HepG2 (cell line): ENCODE measurements around the gene HOXA6. TPM values are rescaled to one million over a fixed set of nuclear protein-coding genes. Genes with fewer than 3 reads are reported as not detected.

Experiments used
- AKAP8 ChIP-seq: sonication (generic); formaldehyde crosslinking; IDR thresholded peaks from 2 replicates; pipeline ENCODE4 v1.5.1; 2020; ENCODE audit warnings: mild to moderate bottlenecking, missing genetic modification reagents
- CBX1 ChIP-seq: IDR thresholded peaks from one replicate; pipeline ENCODE4 v1.6.1; 2016; ENCODE audit warnings: antibody characterized with exemption, low read depth
- KDM2A ChIP-seq: sonication (generic); formaldehyde crosslinking; IDR thresholded peaks from 2 replicates; pipeline ENCODE4 v1.4.0; 2020; ENCODE audit warnings: low read depth, missing genetic modification reagents, borderline replicate concordance
- NCOA5 ChIP-seq: sonication (generic); formaldehyde crosslinking; IDR thresholded peaks from 2 replicates; pipeline ENCODE4 v1.4.0; 2020; ENCODE audit warnings: missing genetic modification reagents
- RBM39 ChIP-seq: fragments of 200-400 bp; formaldehyde crosslinking; IDR thresholded peaks from one replicate; pipeline ENCODE4 v1.6.1; 2018; ENCODE audit warnings: antibody characterized with exemption, mild to moderate bottlenecking, low read depth, low read length; ENCODE audit not compliant: poor library complexity, severe bottlenecking
- ZFYVE20 ChIP-seq: sonication (generic); formaldehyde crosslinking; IDR thresholded peaks from 2 replicates; pipeline ENCODE4 v1.8.0; 2023; ENCODE audit warnings: low read depth, mild to moderate bottlenecking, moderate library complexity, missing genetic modification reagents, borderline replicate concordance
- ZNF670 ChIP-seq: sonication (generic); formaldehyde crosslinking; IDR thresholded peaks from 2 replicates; pipeline ENCODE4 v1.8.0; 2022; ENCODE audit warnings: mild to moderate bottlenecking, missing genetic modification reagents, borderline replicate concordance
- ZNF773 ChIP-seq: sonication (generic); formaldehyde crosslinking; IDR thresholded peaks from 2 replicates; pipeline ENCODE4 v1.4.0; 2020; ENCODE audit warnings: missing genetic modification reagents, borderline replicate concordance
- polyA plus RNA-seq, 8 experiments: library from polyadenylated mRNA; depleted of rRNA in 3 of 8; stranded (reverse) in 7 of 8; unstranded in 1 of 8; fragments of >200 nt; fragmentation: Illumina TruSeq in 4 of 8; extraction: Trizol in 4 of 8; gene quantifications; 2 replicates each; pipeline versions ENCODE4 v1.2.1 to v1.2.3, GENCODE V29; 2011 to 2016; ENCODE audit warnings: low read depth in 4 of 8, missing spikeins in 1 of 8, mixed read lengths in 1 of 8; ENCODE audit not compliant: insufficient read depth in 1 of 8
- total RNA-seq, 5 experiments: library from RNA; depleted of rRNA; stranded (reverse); fragments of >200 nt; fragmentation: Illumina TruSeq; extraction: Trizol; gene quantifications; 2 replicates each; pipeline ENCODE4 v1.2.3, GENCODE V29; 2016; ENCODE audit warnings: low read depth in 1 of 5
- TF ChIP-seq, protein P1 (sequence below): sonication (generic); formaldehyde crosslinking; IDR thresholded peaks from 2 replicates; pipeline ENCODE4 v1.4.0; 2020; ENCODE audit warnings: mild to moderate bottlenecking, missing genetic modification reagents
- TF ChIP-seq, protein P2 (sequence below): sonication (generic); formaldehyde crosslinking; conservative IDR thresholded peaks from 2 replicates; pipeline ENCODE4 v1.8.1; 2023; ENCODE audit warnings: missing genetic modification reagents
- TF ChIP-seq, protein P3 (sequence below): sonication (generic); formaldehyde crosslinking; IDR thresholded peaks from 2 replicates; pipeline ENCODE4 v1.4.0; 2020; ENCODE audit warnings: low read depth, mild to moderate bottlenecking, missing genetic modification reagents
- TF ChIP-seq, protein P4 (sequence below): sonication (generic); formaldehyde crosslinking; IDR thresholded peaks from 2 replicates; pipeline ENCODE4 v1.4.0; 2020; ENCODE audit warnings: missing genetic modification reagents

HOXA6 gene
- total and polyA plus RNA-seq, 2 of the 13 experiments (the other 11 are each of a cell fraction or from before 2014, with no cell fraction given): 1.3 to 1.5 TPM

DNA sequence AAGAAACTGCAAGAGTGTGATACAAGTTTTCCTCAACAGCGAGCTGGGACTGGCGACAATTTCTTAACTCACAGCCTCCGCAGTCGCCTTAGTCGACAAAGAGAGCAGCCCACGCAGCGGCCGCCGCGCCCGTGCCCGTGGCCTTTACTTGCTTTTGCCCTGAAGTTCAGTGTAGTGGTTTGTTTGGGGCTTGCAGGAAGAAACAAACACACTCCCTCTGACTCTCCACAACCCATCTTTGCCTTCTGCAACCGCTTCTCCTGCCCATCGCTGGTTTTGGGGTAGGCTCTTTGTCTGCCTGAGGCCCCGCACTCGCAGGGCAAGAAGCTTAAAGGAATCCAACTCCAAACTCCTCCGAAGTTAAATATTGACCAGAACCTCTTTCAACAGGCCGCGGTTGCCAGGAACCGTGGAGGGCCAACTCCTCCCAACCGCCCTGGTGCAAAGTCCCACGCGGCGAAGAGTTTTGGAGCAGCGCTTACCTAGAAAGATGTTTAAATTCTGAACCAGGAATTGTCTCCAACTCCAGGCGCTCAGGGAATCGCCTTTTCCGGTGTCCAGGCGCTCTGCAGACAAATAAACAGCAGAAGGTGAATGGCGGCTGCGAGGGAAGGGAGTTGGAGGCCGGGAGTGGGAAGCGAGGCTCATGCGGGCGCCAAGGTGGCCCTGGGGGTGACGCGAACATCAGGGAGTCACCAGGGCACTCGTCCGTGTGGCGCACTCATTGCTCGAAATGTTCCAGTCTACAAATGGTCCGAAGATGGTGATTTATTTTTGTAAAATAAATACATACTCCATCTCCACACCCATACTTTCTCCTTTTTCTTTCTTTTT, 25.3 kb downstream of the HOXA6 start (continued):
- TF ChIP-seq, protein P1, sequence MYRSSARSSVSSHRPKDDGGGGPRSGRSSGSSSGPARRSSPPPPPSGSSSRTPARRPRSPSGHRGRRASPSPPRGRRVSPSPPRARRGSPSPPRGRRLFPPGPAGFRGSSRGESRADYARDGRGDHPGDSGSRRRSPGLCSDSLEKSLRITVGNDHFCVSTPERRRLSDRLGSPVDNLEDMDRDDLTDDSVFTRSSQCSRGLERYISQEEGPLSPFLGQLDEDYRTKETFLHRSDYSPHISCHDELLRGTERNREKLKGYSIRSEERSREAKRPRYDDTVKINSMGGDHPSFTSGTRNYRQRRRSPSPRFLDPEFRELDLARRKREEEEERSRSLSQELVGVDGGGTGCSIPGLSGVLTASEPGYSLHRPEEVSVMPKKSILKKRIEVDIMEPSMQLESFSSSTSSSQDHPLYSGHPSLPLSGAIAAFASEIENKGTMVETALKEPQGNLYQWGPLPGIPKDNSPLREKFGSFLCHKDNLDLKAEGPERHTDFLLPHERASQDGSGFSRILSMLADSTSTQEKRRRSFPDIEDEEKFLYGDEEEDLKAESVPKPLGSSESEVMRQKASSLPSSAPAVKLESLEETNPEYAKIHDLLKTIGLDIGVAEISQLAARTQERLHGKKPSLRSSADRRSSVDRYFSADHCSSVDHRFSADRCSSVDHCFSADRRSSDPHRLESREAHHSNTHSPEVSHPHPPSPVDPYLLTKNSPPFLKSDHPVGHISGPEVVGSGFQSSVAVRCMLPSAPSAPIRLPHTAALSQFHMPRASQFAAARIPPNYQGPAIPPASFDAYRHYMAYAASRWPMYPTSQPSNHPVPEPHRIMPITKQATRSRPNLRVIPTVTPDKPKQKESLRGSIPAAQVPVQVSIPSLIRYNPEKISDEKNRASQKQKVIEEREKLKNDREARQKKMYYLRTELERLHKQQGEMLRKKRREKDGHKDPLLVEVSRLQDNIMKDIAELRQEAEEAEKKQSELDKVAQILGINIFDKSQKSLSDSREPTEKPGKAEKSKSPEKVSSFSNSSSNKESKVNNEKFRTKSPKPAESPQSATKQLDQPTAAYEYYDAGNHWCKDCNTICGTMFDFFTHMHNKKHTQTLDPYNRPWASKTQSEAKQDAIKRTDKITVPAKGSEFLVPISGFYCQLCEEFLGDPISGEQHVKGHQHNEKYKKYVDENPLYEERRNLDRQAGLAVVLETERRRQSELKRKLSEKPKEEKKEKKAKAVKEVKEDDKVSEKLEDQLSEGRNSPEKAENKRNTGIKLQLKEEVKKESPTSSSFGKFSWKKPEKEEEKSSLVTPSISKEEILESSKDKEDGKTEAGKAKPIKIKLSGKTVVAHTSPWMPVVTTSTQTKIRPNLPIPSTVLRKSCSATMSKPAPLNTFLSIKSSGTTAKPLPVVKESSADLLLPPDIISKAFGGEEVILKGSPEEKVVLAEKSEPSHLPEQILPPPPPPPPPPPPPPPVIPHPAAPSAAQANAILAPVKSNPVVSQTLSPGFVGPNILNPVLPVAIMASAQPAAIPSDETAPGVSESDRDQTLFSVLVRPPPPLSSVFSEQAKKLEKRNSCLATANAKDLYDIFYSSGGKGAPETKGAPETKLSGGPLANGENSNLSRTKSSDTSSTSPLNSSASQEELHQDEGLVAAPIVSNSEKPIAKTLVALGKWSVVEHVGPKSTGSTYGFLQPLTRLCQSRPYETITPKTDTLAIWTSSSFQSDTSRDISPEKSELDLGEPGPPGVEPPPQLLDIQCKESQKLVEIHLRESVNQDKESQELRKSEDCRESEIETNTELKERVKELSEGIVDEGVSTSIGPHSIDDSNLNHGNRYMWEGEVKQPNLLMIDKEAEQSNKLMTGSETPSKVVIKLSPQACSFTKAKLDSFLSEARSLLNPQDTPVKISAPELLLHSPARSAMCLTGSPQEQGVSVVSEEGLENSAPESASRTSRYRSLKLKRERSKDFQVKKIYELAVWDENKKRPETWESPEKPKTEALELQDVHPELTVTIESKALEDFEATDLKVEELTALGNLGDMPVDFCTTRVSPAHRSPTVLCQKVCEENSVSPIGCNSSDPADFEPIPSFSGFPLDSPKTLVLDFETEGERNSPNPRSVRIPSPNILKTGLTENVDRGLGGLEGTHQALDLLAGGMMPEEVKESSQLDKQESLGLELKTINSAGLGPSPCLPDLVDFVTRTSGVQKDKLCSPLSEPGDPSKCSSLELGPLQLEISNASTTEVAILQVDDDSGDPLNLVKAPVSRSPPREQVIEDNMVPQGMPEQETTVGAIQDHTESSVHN (CRISPR knock-in tag): no peak
- TF ChIP-seq, protein P2, sequence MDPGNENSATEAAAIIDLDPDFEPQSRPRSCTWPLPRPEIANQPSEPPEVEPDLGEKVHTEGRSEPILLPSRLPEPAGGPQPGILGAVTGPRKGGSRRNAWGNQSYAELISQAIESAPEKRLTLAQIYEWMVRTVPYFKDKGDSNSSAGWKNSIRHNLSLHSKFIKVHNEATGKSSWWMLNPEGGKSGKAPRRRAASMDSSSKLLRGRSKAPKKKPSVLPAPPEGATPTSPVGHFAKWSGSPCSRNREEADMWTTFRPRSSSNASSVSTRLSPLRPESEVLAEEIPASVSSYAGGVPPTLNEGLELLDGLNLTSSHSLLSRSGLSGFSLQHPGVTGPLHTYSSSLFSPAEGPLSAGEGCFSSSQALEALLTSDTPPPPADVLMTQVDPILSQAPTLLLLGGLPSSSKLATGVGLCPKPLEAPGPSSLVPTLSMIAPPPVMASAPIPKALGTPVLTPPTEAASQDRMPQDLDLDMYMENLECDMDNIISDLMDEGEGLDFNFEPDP (CRISPR knock-in tag): no peak
- TF ChIP-seq ZNF670 (CRISPR knock-in tag): peak; percentile 89
- TF ChIP-seq, protein P3, sequence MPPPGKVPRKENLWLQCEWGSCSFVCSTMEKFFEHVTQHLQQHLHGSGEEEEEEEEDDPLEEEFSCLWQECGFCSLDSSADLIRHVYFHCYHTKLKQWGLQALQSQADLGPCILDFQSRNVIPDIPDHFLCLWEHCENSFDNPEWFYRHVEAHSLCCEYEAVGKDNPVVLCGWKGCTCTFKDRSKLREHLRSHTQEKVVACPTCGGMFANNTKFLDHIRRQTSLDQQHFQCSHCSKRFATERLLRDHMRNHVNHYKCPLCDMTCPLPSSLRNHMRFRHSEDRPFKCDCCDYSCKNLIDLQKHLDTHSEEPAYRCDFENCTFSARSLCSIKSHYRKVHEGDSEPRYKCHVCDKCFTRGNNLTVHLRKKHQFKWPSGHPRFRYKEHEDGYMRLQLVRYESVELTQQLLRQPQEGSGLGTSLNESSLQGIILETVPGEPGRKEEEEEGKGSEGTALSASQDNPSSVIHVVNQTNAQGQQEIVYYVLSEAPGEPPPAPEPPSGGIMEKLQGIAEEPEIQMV (CRISPR knock-in tag): no peak
- no peak for TF ChIP-seq AKAP8 (CRISPR knock-in tag)
- TF ChIP-seq, protein P4, sequence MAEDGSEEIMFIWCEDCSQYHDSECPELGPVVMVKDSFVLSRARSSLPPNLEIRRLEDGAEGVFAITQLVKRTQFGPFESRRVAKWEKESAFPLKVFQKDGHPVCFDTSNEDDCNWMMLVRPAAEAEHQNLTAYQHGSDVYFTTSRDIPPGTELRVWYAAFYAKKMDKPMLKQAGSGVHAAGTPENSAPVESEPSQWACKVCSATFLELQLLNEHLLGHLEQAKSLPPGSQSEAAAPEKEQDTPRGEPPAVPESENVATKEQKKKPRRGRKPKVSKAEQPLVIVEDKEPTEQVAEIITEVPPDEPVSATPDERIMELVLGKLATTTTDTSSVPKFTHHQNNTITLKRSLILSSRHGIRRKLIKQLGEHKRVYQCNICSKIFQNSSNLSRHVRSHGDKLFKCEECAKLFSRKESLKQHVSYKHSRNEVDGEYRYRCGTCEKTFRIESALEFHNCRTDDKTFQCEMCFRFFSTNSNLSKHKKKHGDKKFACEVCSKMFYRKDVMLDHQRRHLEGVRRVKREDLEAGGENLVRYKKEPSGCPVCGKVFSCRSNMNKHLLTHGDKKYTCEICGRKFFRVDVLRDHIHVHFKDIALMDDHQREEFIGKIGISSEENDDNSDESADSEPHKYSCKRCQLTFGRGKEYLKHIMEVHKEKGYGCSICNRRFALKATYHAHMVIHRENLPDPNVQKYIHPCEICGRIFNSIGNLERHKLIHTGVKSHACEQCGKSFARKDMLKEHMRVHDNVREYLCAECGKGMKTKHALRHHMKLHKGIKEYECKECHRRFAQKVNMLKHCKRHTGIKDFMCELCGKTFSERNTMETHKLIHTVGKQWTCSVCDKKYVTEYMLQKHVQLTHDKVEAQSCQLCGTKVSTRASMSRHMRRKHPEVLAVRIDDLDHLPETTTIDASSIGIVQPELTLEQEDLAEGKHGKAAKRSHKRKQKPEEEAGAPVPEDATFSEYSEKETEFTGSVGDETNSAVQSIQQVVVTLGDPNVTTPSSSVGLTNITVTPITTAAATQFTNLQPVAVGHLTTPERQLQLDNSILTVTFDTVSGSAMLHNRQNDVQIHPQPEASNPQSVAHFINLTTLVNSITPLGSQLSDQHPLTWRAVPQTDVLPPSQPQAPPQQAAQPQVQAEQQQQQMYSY (CRISPR knock-in tag): peak; percentile 62; the same call in 1 of the 2 replicates
- TF ChIP-seq ZFYVE20 (CRISPR knock-in tag): no peak
- no peak for TF ChIP-seq RBM39
- peak; percentile 54 for TF ChIP-seq CBX1
- TF ChIP-seq KDM2A (CRISPR knock-in tag): peak; percentile 82
- no peak for TF ChIP-seq NCOA5 (CRISPR knock-in tag)
- no peak; the same call in 1 of the 2 replicates for TF ChIP-seq ZNF773 (CRISPR knock-in tag)
